Measurements from ENCODE around the gene CHP2.
"Not testable (repeated sequence)": the region's sequence is repeated elsewhere in the genome, so short reads cannot be mapped to it uniquely, and the experiment has no call there.

Gene CHP2

DNA sequence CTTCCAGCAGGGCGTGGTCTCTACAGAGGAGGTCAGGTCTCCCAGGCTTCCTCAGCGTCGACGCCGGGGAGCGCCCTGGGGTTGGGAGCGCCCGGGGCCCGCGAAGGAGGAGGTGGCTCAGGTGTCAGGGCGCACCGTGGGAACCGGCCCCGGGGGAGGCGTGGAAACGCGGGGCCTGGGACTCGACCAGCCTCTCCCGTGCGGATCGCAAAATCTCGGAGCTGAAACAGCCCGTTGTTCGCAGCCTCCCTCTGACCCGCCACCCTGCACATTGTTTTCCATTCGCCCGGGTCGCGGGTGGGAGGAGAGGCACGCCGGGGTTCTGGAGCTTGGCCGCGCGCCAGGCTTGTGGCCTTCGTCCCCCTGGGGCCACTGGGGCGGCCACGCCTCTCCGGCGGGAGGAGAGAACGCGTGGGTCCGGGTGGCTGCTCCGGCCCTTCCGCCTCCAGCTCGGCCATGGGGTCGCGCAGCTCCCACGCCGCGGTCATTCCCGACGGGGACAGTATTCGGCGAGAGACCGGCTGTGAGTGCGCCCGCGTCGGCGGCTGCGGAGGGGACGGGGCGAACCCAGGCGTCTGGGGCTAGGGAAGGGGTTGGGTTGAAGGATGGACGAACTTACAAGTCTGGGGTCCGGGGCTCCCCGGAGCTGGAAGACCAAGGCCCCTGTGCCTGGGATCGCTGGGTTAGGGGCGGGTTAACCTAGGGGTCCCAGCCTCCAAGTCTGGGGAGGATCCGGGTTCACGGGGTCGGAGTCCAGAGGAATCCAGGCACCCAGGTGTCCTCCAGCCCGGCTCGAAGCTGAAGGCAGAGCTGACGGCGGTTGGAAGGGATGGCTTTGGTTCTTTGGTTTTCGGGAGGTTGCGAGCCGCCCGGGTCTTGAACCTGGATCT, at the start of gene CHP2:
Gene CHP2 (plus strand): TSS at position 433 of the 890 bp plus-strand sequence. CDS start 24 bp downstream, at position 457.
- DNase-seq, result no peak

DNA sequence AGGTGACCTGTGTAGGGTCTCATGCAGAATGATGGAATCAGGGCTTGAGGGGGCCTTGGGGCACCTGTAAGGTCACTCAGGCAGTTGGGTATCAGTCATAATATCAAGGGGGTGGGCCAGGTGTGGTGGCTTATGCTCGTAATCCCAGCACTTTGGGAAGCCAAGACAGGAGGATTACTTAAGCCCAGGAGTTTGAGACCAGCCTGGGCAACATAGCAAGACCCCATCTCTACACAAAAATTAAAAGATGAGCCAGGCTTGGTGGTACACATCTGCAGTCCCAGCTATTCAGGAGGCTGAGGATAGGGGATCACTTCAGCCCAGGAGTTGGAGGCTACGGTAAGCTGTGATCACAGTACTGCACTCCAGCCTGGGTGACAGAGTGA, 49.3 kb upstream of the CHP2 start:
- no peak for DNase-seq

DNA sequence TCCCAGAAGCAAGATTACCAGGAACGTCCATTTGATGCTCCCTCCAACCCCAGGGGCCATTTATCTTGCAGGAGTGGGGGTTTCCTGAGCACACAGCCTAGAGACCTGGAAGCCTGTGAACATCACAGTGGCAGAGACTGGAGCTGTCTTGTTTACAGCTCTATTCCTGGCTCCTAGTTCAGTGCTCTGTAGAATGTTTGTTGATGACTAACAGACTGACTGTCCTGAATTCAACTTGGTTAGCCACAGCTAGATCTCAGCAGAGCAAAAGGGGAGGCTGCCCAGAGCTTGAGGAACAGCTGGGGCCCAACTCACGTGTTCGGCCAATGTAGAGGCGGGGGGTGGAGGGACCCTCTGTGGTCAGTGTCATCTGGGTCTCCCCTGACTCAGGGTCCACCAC, 48.4 kb upstream of the CHP2 start:
- no peak for DNase-seq

DNA sequence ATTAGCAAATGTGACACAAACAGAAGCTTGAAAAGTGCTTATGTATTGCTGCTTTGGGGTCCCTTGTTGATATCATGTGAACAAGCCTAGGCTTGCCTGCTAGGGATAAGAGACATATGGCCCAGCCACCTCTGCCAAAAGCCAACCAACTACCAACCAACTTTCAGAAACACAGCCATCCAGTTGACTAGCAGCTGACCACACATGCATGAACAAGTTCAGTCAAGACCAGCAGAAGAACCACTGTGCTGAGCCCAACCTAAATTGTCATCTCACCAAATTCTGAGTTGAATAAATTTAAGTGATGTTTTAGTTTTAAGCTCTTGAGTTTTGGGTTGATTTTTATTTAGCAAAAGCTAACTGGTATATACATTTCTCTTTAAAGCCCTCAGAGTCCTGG, 45.3 kb upstream of the CHP2 start:
- DNase-seq, result no peak

DNA sequence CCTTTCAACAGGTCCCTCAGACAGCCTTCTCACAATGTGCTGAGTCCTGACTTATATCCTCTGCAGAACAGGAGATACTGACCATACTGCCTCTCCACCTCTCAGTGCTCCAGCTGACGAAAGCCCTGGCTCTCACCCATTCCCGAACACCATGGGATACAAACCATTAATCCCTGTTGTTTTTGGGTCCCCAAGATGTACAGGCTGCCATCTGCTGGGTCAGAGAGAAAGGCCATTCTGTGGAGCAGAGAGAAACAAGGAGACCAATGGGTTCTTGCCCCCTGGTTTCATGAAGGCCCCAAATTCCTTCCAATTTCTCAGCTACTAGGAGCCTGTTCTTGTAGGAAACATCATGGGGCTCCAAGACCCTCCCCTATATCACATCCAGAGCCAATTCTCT, 44.8 kb upstream of the CHP2 start:
- DNase-seq, result no peak

DNA sequence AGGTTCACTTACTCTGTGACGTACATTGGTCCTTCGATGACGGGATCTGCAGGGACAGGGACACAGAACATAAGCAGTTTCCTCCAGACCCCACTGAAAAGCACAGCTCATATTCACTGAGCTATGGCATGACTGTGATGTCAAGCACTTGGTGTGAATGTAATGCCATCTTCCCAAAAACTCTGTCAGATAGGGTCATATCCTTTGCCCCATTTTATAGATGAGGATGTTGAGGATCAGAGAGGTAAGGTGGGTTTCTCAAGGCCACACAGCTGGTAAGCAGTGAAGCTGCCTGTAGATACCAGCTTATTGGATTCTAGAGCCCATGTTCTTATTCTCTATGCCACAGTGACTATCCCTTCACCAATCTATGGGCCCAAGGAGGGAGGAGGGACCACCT, 44.3 kb upstream of the CHP2 start:
- no peak for DNase-seq

DNA sequence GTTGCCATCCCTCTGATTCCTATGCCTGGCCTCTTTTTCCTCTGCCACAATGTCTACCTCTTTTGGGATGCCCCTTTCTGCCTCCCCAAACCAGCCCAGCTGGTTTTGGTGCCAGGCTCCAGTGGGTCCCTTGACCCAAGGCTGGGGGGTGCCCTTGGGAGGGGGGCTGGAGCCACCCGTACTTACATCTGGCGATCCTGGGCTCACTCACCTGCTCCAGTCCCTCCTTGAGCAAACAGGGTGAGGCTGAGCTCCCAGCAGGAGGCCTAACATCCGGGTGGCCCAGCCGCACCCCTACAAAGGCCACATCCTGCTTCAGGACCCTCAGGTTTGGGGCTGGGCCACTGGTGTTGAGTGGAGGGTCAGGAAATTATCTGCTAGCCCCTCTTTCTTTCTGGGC, 43.0 kb upstream of the CHP2 start:
- no peak for DNase-seq

DNA sequence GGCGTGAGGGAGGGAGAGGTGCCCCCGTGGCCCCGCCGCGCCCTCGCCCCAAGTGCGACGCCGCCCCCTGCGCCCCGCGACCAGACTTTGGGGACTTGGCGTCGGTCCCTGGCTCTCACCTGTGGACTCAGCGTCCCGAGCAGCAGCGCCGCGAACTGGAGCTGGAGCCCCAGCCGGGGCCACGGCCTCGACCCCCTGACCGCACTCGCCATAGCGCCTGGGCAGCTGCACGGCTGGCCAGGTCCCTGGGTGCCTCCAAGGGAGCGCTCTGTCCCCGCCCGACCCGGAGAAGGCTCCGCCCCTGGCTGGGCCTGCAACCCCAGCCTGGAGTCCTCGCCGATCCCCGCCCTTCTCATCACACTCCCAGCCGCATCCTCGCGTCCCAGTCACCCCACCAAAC, 41.9 kb upstream of the CHP2 start, which contains the start of gene ERN2:
Gene ERN2 (minus strand): TSS at position 247 of the 400 bp plus-strand sequence. CDS start 35 bp downstream, at position 212.
- no peak for DNase-seq

DNA sequence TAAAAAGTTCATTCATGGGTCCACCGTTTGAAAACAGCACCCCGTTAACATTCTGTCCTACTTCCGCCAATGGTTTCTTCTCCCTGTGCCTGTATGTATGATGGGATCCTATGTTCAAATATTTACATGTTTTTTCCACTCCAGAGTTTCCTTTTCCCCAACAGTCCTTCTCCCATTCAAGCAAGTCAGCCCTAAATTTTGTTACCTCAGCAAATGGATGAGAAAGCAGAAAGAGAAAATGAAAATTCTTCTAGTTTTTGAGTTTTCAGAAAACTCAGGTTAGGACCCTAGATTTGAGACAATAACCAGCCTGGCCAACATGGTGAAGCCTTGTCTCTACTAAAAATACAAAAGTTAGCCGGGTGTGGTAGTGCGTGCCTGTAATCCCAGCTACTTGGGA, 38.3 kb upstream of the CHP2 start:
- DNase-seq, result no peak

DNA sequence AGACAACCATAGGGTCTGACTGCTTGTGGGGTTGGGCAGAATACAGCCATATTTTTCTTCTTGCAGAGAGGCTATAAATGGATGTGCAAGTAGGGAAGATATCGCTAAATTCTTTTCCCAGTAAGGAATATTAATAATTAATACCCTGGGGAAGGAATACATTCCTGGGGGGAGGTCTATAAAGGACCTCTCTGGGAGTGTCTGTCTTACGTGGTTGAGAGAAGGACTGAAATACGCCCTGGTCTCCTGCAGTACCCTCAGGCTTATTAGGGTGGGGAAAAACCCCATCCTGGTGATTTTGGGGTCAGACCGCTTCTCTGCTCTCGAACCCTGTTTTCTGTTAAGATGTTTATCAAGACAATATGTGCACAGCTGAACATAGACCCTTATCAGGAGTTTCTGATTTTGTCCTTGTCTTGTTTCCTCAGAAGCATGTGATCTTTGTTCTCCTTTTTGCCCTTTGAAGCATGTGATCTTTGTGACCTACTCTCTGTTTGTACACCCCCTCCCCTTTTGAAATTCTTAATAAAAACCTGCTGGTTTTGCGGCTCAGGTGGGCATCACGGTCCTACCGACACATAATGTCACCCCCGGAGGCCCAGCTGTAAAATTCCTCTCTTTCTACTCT, 32.1 kb upstream of the CHP2 start:
- not testable (repeated sequence) for DNase-seq

DNA sequence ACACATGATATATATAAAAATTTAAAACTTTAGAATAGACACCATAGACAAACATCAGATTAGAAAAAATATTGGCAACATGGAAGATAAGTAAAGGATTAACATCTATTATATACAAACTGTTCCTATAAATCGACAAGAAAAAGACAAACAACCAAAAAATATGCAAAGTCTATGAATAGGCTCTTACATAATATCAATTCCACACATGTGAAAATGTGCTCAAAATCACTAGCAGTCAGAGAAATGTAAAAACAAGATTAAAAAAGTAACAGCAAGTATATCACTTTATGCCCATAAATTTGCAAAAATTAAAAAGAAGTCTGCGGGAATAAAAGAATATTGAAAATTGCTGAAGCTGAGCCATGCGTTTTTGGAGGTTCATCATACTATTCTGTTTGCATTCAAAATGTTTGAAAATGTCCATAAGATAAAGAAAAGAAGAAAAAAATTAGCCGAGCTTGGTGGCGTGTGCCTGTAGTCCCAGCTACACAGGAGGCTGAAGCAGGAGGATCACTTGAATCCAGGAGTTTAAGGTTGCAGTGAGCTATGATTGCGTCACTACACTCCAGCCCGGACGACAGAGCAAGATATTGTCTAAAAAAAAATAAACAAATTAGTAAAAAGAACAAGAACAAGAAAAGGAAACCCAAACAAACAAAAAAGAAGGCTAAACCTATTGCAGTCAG, 30.6 kb upstream of the CHP2 start:
- DNase-seq, result no peak

DNA sequence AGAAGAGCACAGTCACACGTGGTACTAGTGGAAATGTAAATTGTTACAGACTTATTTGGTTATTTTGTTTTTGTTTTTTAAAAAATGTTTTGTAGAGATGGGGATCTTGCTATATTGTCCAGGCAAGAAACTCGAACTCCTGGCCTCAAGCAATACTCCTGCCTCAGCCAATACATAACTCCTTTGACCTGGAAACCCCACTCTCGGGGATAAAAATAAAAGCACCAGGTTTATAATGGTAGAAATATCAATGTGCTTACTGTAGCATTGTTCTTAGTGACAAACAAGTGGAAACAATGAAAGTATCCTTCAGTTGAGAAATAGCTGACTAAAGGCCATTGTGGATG, 30.1 kb upstream of the CHP2 start:
- no peak for DNase-seq

DNA sequence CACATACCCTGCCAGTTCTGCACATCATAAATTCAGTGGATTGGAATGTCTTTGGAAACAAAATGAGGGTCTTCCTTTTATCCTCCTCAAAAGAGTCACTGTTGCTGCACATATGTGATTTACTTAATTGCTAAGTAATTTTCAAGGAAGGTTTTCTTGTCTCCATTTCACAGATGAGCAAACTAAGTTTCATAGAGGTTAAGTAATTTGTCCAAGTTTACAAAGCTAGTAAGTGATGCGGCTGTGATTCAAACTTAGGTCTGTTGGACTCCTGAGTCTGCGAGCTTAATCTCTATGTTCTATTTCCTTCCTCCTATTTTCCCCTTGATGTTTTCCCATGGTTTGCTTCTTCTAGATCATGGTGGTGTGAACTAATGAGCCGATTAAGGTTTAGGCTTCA, 28.1 kb upstream of the CHP2 start:
- no peak for DNase-seq

DNA sequence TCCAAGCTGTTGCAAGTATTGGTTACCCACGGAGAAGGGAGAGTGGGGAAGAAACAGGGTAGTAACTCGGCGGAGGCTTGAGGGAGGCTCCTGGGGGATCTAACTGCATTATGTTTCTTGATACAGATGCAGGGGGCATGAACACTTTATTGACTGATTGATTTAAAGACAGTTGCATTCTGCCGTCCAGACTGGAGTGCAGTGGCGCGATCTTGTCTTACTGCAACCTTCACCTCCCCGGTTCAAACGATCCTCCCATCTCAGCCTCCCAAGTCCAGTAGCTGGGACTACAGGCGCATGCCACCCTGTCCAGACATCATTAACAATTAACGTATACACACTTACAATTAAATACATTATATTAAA, 26.7 kb upstream of the CHP2 start:
- no peak for DNase-seq

DNA sequence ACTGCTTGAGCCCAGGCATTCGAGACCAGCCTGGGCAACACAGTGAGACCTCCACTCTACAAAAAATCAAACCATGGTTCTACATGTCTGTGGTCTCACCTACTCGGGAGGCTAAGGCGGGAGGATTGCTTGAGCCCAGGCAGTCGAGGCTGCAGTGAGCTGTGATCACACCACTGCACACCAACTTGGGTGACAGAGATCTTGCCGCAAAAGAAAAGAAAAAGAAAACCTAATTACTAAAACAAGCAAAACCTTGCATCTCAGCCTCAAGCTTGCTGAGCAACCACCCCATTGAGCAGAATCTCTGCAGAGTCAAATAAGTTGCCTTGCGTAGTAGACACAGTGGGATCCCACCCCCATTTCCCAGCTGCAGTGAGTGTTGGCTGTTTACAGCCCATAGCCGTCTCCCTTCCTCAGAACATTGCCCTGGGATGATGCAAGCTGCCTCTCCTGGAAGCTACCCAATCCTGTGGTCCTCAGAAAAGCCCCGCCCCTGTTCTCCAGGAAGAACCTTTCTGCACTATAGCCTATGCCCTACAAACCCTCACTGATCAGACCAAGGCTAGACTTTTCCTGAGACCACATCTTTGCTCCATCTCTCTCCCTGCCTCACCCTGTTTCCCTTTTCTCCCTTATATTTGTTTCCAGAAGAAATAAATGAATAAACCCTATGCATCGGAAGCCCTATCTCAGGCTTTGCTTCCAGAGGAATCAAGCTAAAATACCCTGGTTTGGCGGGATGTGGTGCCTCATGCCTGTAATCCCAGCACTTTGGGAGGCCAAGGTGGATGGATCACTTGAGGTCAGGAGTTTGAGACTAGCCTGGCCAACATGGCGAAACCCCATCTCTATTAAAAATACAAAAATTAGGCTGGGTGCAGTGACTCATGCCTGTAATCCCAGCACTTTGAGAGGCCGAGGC, 25.1 kb upstream of the CHP2 start:
- DNase-seq, result no peak

DNA sequence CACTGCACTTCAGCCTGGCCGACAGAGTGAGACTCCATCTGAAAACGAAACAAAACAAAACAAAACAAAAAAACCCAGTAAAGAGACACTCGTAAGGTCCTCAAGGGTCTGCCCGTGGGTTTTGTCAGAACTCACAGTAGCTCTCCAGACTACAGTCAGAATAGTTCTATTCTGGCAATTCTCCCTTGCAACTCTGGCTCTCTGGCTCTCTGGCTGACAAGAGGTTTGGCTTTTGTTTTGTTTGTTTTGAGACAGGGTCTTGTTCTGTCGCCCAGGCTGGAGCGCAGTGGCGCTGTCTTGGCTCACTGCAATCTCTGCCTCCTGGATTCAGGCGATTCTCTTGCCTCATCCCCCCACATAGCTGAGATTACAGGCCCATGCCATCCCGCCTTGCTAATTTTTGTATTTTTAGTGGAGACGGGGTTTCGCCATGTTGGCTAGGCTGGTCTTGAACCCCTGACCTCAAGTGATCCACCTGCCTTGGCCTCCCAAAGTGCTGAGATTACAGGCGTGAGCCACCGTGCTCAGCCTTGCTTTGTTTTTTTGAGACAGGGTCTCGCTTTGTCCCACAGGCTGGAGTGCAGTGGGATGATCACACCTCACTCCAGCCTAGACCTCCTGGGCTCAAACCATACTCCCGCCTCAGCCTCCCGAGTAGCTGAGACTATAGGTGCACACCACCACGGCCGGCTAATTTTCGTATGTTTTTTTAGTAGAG, 20.5 kb upstream of the CHP2 start:
- no peak for DNase-seq

DNA sequence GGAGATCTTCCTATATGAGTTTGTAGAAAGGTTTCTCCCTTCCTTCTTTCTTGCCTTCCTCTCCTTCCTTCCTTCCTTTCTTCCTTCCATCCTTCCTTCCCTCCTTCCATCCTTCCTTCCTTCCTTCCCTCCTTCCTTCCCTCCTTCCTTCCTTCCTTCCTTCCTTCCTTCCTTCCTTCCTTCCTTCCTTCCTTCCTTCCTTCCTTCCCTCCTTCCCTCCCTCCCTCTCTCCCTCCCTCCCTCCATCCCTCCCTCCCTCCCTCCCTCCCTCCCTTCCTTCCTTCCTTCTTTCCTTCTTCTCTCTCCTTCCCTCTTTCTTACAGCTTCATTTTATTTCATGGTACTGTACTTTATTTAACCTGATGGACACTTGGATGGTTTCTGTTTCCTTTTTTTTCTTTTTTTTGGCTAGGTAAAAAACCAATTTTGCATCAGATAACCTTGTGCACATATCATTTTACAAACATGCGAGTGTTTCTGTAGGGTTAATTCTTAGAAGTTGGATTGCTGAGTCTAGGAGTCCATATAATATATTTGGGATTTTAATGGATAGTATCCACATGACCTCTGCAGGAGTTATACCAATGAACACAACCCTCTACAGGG, 17.3 kb upstream of the CHP2 start:
- DNase-seq, result not testable (repeated sequence)

DNA sequence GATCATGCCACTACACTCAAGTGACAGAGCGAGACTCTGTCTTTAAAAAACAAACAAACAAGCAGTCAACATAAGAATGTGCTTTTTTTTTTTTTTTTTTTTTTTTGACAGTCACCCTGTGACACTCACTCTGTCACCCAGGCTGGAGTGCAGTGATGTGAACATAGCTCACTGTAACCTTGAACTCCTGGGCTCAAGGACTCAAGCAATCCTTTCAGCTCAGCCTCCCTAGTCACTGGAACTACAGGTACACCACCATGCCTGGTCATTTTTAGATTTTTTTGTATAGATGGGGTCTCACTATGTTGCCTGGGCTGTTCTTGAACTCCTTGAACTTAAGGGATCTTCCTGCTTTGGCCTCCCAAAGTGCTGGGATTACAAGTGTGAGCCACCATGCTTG, 15.3 kb upstream of the CHP2 start:
- DNase-seq, result no peak

DNA sequence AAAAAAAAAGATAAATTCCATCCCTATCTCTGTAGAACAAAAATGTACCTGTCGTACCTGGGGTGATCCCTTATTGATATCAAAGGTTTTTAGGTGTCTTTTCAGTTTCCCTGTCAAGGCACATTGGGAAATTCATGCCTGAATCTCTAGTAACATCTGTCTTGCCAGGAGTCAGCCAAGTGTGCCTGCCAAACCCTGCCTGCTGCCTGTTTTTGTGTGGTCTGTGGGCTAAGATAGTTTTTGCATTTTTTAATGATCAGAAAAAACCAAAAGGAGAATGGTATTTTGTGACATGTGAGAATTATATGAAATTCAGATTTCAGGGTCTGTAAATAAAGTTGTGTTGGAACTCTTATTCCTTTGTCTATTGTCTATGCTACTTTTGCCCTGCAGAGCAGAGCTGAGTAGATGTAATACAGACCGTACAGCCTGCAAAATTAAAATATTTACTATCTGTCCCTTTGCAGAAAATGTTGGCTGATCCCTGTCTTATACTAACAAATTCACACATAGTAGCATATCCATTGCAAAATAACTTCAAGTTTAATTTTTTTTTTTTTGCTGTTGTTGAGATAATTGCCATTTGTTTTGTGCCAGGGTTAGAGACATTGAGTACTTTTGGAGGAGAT, 13.0 kb upstream of the CHP2 start:
- no peak for DNase-seq

DNA sequence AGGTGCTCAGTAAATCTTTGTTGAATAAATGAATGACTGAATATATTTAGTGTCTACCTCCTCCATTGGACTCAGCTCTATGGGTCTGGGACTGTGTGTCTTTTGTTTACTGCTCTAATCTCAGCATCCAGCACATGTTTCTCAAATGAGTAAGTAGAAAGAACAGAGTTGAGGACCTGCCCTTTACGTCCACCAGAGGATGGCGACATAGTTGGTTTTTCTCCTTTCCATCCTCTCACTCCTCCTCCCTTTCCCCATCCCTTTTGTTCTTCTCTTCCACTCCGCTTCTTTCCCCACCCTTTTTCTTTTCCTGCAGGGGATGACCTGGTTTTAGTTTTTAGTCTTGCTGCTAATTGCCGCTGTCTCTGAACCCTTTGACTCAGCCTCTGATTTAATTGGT, 12.1 kb upstream of the CHP2 start:
- no peak for DNase-seq

DNA sequence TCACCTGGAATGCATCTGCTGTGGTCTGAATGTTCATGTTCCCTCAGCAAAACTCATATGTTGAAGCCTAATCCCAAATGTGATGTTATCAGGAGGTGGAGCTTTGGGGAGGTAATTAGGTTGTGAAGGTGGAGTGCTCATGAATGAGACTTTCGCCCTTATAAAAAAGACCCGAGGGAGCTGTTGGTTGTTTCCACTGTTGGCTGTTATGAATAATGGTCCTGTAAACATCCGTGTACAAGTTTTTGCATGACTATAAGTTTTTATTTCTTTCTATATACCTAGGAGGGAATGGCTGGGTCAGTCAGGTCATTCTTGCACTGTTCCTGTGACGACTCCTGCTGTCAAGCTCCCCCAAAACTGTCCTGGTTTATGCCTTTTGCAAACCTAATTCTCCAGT, 9.6 kb upstream of the CHP2 start:
- no peak for DNase-seq

All from activated CD4-positive, alpha-beta T cell treated with anti-CD3 and anti-CD28 coated beads for 1 hour (primary cell).